ENCODE data around the gene TPX2. TPM values are rescaled to one million over a fixed set of nuclear protein-coding genes. Genes with fewer than 3 reads are reported as not detected.

The TPX2 gene
- total and polyA plus RNA-seq, 2 of the 8 experiments (the other 6 are each of a cell fraction or from before 2014, with no cell fraction given) = 43.6 to 125 TPM

DNA sequence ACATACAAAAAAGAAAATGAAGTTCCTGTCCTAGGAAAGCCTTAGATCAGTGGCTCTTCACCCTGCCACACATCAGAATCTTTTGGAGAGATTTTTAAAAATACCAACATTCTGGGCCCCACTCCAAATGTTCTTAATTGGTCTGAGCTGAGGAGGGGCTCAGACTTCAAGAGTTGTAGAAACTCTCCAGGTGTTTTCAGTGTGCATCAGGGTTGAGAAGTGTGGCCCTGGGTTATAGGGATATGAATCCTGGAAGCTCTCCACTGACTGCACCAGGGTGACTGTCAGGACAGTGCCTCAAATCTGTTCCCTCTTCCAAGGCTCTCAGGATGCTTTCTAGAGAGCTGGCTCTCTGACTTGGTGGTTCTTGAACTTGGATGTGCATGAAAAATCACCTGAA lies 74.5 kb downstream of the TPX2 start:
- ChIA-PET CTCF (ENCODE audit: partially characterized antibody) (interaction anchor here (0.7 to 2.1 kb wide), 4 partner anchors 43 to 179 kb away, joined by 3 to 6 read pairs (median 3); partner anchors contain the start of gene TPX2), POLR2A (ENCODE audit: partially characterized antibody) (no interaction called here)
- H2BK20ac ChIP-seq (ENCODE audit: low read length) = no peak overlapping the region
- H3K9ac ChIP-seq (replicated peaks in 1 of 4; ENCODE audit: extremely low read depth in 1 of 4, low read depth in 3 of 4, low read length in 3 of 4) = no peak overlapping the region
- no peak overlapping the region for H4K8ac ChIP-seq (ENCODE audit: extremely low read depth, insufficient read depth, low read length)
- no peaks in the 10 kb centered on the region for H3K79me2 ChIP-seq (ENCODE audit: control insufficient read depth in 1 of 2, insufficient read depth in 2 of 2, low read length in 2 of 2)
- no peak overlapping the region for H2AFZ ChIP-seq (ENCODE audit: low read length)
- no peak overlapping the region for H2BK12ac ChIP-seq (ENCODE audit: low read depth, low read length)
- H4K91ac ChIP-seq (replicated peaks; ENCODE audit: insufficient read length, low read length) = no peak overlapping the region
- no peaks in the 10 kb centered on the region for H3K23me2 ChIP-seq (ENCODE audit: low read depth, low read length)
- H3K36me3 ChIP-seq (ENCODE audit: control insufficient read depth in 2 of 4, insufficient read depth in 4 of 4, low read length in 3 of 4) = no peaks in the 10 kb centered on the region
- no peak for FAIRE-seq
- H2BK120ac ChIP-seq (replicated peaks; ENCODE audit: low read depth, low read length) = no peak overlapping the region
- H2BK15ac ChIP-seq (ENCODE audit: low read length) = no peak overlapping the region
- peaks cover 4 to 9% (median 8%) of the 10 kb centered on the region in 4 experiments; a peak in 6 of 7 replicates for H3K4me1 ChIP-seq (replicated peaks in 1 of 4; ENCODE audit: control insufficient read depth in 3 of 4, insufficient read depth in 4 of 4, low read length in 3 of 4)
- no peak overlapping the region for H3K56ac ChIP-seq (replicated peaks; ENCODE audit: insufficient read length, low read depth, low read length)
- no peaks in the 10 kb centered on the region for H4K20me1 ChIP-seq (replicated peaks in 1 of 2; ENCODE audit: control insufficient read depth in 1 of 2, insufficient read depth in 2 of 2, low read length in 2 of 2)
- H2AK5ac ChIP-seq (ENCODE audit: low read depth, low read length) = no peak overlapping the region
- no peak overlapping the region for H3K23ac ChIP-seq (ENCODE audit: insufficient read length)
- TF ChIP-seq ZNF274 (IDR thresholded peaks at IDR 0.05; ENCODE audit: borderline replicate concordance, extremely low read depth, low read length) (no peak), RNF2 (IDR thresholded peaks at IDR 0.05; ENCODE audit: borderline replicate concordance, low read depth, low read length, missing control alignments, poor library complexity, severe bottlenecking) (no peak), KDM5A (IDR thresholded peaks at IDR 0.05; ENCODE audit: low read length) (no peak)
- H3K18ac ChIP-seq (ENCODE audit: extremely low read depth, low read length) = no peak overlapping the region
- no peaks in the 10 kb centered on the region for H3K79me1 ChIP-seq (ENCODE audit: low read depth, low read length)
- H3K4me3 ChIP-seq (ENCODE audit: extremely low read depth in 1 of 4, insufficient read depth in 2 of 4, low read depth in 3 of 4, low read length in 4 of 4) = no peak overlapping the region
- H3K9me3 ChIP-seq (ENCODE audit: insufficient read depth in 2 of 2, low read depth in 1 of 2, low read length in 1 of 2) = no peaks in the 10 kb centered on the region
- no peak overlapping the region for H2BK5ac ChIP-seq (ENCODE audit: low read depth, low read length)
- H3K14ac ChIP-seq (ENCODE audit: insufficient read length) = no peak overlapping the region
- no peak overlapping the region for H3K4ac ChIP-seq (replicated peaks; ENCODE audit: insufficient read length, low read depth, low read length)
- no peak overlapping the region for H3K27ac ChIP-seq (ENCODE audit: low read depth, low read length)
- no peak for DNase-seq (ENCODE audit: low read depth in 1 of 2, low spot score in 2 of 2)
- no peaks in the 10 kb centered on the region for H3K27me3 ChIP-seq (replicated peaks in 1 of 4; ENCODE audit: control insufficient read depth in 3 of 4, extremely low read depth in 1 of 4, insufficient read depth in 3 of 4, low read length in 3 of 4)
- H3K4me2 ChIP-seq (ENCODE audit: insufficient read depth in 1 of 2, low read depth in 2 of 2, low read length in 2 of 2) = no peak overlapping the region
- no peak overlapping the region for H4K5ac ChIP-seq (ENCODE audit: insufficient read length, low read depth, low read length)
